HFFc6 (cell line): ENCODE measurements around the gene INPP5J. TPM values are rescaled to one million over a fixed set of nuclear protein-coding genes. Genes with fewer than 3 reads are reported as not detected.

Experiments used
- DNase-seq: peaks from one replicate; pipeline ENCODE4 v3.0.0-alpha.2; 2018
- H3K27ac Mint-ChIP-seq: 2 replicates; pipeline ENCODE4 v1.8.0; 2020; ENCODE audit warnings: mild to moderate bottlenecking, mixed read lengths
- H3K27me3 Mint-ChIP-seq: 2 replicates; pipeline ENCODE4 v1.8.0; 2021; ENCODE audit warnings: mild to moderate bottlenecking, moderate library complexity, mixed read lengths; ENCODE audit not compliant: insufficient read depth
- H3K36me3 Mint-ChIP-seq: 2 replicates; pipeline ENCODE4 v1.8.0; 2021; ENCODE audit warnings: low read depth, mixed read lengths
- H3K4me1 Mint-ChIP-seq: 2 replicates; pipeline ENCODE4 v1.8.0; 2020; ENCODE audit warnings: low read depth, mixed read lengths
- H3K4me3 Mint-ChIP-seq: 2 replicates; pipeline ENCODE4 v1.8.0; 2020; ENCODE audit warnings: mild to moderate bottlenecking, moderate library complexity, mixed read lengths
- H3K9me3 Mint-ChIP-seq: 2 replicates; pipeline ENCODE4 v1.8.0; 2020; ENCODE audit warnings: mild to moderate bottlenecking, mixed read lengths
- CTCF ChIP-seq: fragments of 200-600 bp; sonication (generic); IDR thresholded peaks from 2 replicates; pipeline ENCODE4 v1.5.0; 2021; ENCODE audit warnings: antibody characterized with exemption, mild to moderate bottlenecking
- total RNA-seq, 6 experiments: library from RNA; stranded (reverse); fragmentation: NEBNext Ultra II Directional; extraction: Animal tissue kit (Norgen Biotek cat#: 25700); gene quantifications; 2 replicates in 1 of 6; 3 replicates in 5 of 6; pipeline ENCODE4 v1.2.3, GENCODE V29; 2021

INPP5J gene
- total RNA-seq, 6 experiments from 2014 or later: 0.69 to 1.6 (median 1.0) TPM

GRCh38 chr22:31124290-31124689 lies 1.5 kb downstream of the INPP5J start:
- DNase-seq: no peak
- no peak overlapping the region for H3K27ac Mint-ChIP-seq
- no peaks in the 10 kb centered on the region for H3K9me3 Mint-ChIP-seq
- no peak for TF ChIP-seq CTCF
- no peak overlapping the region for H3K4me3 Mint-ChIP-seq
- peaks cover 6% of the 10 kb centered on the region for H3K4me1 Mint-ChIP-seq
- H3K27me3 Mint-ChIP-seq: peaks cover 9% of the 10 kb centered on the region
- no peaks in the 10 kb centered on the region for H3K36me3 Mint-ChIP-seq

- no peak for DNase-seq
- Mint-ChIP-seq H3K4me3 (no peak overlapping the region), H3K36me3 (no peaks in the 10 kb centered on the region), H3K27me3 (peaks cover 9% of the 10 kb centered on the region), H3K4me1 (peaks cover 6% of the 10 kb centered on the region), H3K27ac (no peak overlapping the region), H3K9me3 (no peaks in the 10 kb centered on the region)
- no peak for TF ChIP-seq CTCF
These were observed 2.2 kb downstream of the INPP5J start for GRCh38 chr22:31124811-31125465.

GRCh38 chr22:31125521-31126117 lies 2.9 kb downstream of the INPP5J start:
- Mint-ChIP-seq H3K27me3 (peaks cover 9% of the 10 kb centered on the region), H3K36me3 (no peaks in the 10 kb centered on the region), H3K4me3 (no peak overlapping the region), H3K27ac (no peak overlapping the region), H3K4me1 (peaks cover 6% of the 10 kb centered on the region), H3K9me3 (no peaks in the 10 kb centered on the region)
- DNase-seq: no peak
- no peak for TF ChIP-seq CTCF

GRCh38 chr22:31126128-31126868 lies 3.5 kb downstream of the INPP5J start:
- Mint-ChIP-seq H3K27ac (no peak overlapping the region), H3K4me3 (no peak overlapping the region)

GRCh38 chr22:31126869-31127175 lies 4.1 kb downstream of the INPP5J start:
- Mint-ChIP-seq H3K27ac (no peak overlapping the region), H3K36me3 (no peaks in the 10 kb centered on the region)
- no peak for TF ChIP-seq CTCF

More at GRCh38 chr22:31126128-31126868, 3.5 kb downstream of the INPP5J start:
- H3K9me3 Mint-ChIP-seq: no peaks in the 10 kb centered on the region
- DNase-seq: no peak
- no peaks in the 10 kb centered on the region for H3K36me3 Mint-ChIP-seq
- peaks cover 9% of the 10 kb centered on the region for H3K27me3 Mint-ChIP-seq
- TF ChIP-seq CTCF: no peak
- H3K4me1 Mint-ChIP-seq: peaks cover 6% of the 10 kb centered on the region

More at GRCh38 chr22:31126869-31127175, 4.1 kb downstream of the INPP5J start:
- Mint-ChIP-seq H3K9me3 (no peaks in the 10 kb centered on the region), H3K27me3 (peaks cover 5% of the 10 kb centered on the region; the same call in 1 of the 2 replicates), H3K4me3 (no peak overlapping the region), H3K4me1 (peaks cover 6% of the 10 kb centered on the region)
- DNase-seq: no peak
